HL-60/S4 treated with phorbol 12-myristate 13-acetate at 8.2 ng/mL for 4 days and 3 days (cell line): ENCODE measurements around the gene TUBD1.
"Not testable (repeated sequence)": the region's sequence is repeated elsewhere in the genome, so short reads cannot be mapped to it uniquely, and the experiment has no call there.

Experiments used
- in situ Hi-C: fragments of 300-500 bp; cut with MboI; formaldehyde crosslinking; loops from 2 replicates; pipeline ENCODE4 v1.15.0; 2022; ENCODE audit warnings: low sequenced_read_pairs

Gene TUBD1

DNA sequence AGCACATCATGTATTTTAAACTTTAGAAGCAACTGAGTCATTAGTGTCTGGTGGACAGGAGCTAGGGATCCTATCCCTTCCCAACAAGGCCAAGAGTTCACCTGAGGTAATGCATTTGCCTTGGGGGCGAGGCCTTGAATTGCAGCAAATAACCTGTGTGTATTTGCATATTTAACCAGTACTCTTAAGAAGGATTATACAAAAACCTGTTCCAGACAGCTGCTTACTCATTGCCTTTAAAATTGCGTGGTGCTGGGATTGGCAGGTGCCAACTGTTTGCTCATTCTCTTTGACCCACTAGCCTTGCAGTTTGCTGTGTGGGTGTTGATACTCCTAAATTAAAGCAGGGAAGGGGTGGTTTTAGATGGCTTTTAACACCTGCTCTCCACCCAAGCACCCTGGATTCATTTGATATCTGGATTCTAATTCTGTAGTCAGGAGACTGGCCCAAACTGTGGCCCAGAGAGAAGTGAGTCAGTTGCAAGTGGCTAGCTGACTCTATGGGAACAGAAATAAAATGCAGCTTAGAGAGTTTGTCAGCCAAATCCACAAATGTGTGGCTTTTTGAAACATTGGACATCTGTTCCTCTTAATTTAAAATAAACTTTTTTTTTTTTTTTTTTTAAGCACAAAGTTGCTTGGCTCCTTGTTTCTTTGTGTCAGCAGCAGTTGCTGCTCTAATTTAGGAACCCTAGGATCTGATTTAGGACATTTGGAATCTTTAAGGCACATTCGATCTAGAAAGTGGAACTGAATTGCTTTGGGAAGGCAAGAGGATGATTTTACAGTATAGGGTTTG is 46.9 kb downstream of the TUBD1 start:
- in situ Hi-C loops = no loop called here

DNA sequence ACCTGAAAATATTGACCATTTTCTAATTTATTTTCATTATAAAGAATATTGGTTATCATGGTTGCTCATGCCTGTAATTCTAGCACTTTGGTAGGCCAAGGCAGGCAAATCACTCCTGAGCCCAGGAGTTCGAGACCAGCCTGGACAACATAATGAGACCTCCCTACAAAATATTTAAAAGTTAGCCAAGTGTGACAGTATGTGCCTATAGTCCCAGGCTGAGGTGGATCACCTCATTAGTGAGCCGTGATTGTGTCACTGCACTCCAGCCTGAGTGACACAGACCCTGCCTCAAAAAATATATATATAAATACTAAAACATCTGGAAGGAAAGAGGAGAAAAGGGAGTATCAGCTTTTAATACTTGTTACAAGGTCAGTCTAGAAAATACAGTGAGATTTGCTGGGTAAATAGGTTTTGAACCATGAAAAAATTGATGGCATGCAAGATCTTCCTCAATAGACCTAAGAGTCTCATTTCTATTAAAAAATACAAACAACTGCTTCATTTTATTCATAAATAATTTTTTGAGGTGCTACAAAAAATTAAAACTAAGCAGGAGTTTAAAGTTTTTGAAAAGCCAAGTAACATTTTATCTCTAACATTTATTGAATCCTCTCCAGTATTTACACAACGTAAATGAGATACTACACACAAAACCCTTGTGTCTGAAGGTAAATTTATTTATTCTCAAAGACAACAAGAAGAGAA is 47.7 kb downstream of the TUBD1 start:
- in situ Hi-C loops = no loop called here

DNA sequence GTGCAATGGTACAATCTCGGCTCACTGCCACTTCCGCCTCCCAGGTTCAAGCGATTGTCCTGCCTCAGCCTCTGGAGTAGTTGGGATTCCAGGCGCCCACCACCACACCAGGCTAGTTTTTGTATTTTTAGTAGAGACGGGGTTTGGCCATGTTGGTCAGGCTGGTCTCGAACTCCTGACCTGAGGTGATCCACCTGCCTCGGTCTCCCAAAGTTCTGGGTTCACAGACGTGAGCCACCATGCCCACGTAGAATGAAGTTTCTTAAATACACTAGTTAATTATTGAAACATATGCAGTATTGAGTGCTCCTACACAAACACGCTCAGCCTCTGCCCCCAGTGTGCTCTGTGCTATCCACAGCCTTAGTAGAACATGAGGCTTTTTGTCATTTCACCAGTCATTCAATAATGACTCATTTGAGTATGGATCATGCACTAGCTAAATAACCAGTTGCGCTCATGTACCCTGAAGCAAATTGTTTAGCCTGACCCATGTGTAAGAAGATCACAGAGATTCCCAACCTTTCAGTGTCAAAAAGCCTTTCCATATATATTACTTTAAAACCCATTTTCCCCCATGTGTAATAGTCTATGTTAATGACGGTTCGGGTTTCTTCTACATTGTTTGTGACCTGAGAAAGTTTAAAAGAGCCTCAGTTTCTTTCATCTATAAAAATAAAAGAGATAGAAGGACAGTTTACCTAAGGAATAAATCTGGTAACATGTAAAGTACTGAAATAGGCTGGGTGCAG is 49.7 kb downstream of the TUBD1 start:
- in situ Hi-C loops = no loop called here

- in situ Hi-C loops = not testable (repeated sequence)
Observed at GRCh38 chr17:59841882-59842263, 50.9 kb downstream of the TUBD1 start.

DNA sequence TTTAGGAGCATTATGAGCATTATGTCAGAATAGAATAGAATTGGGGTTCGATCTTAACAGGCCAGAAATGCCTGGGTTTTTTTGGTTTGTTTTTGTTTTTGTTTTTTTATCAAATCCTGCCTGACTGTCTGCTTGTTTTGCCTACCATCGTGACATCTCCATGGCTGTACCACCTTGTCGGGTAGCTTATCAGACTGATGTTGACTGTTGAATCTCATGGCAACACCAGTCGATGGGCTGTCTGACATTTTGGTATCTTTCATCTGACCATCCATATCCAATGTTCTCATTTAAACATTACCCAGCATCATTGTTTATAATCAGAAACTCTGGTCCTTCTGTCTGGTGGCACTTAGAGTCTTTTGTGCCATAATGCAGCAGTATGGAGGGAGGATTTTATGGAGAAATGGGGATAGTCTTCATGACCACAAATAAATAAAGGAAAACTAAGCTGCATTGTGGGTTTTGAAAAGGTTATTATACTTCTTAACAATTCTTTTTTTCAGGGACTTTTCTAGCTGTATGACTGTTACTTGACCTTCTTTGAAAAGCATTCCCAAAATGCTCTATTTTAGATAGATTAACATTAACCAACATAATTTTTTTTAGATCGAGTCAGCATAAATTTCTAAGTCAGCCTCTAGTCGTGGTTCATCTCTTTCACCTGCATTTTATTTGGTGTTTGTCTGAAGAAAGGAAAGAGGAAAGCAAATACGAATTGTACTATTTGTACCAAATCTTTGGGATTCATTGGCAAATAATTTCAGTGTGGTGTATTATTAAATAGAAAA is 51.5 kb downstream of the TUBD1 start:
- in situ Hi-C loops = not testable (repeated sequence)

DNA sequence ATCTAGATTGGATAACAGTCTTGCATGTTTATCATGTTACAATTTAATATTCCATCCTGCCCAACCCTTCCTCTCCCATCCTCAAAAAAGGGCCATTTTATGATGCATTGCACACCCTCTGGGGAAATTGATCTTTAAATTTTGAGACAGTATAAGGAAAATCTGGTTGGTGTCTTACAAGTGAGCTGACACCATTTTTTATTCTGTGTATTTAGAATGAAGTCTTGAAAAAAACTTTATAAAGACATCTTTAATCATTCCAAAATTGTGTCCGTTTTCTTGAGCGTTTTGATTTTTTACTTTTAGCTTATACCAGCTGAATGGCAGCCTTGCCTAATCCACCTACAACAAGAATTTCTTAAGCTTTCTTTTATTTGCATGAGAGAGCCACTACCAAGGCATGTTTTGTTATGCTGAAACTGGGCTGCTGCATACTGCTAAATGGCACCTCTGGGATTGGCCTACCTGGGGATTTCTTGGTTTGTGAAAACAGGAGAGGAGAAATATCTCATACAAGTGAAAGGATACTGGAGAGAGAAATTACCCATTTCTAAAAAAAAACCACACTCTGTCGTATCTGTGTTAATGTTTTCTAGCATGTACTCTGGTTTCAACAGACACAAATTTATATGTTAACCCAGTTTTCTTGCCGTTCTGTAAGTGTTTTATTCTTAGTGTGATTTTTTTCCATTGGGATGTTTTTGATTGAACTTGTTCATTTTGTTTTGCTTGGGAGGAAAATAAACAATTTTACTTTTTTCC is 52.2 kb downstream of the TUBD1 start:
- in situ Hi-C loops = no loop called here

DNA sequence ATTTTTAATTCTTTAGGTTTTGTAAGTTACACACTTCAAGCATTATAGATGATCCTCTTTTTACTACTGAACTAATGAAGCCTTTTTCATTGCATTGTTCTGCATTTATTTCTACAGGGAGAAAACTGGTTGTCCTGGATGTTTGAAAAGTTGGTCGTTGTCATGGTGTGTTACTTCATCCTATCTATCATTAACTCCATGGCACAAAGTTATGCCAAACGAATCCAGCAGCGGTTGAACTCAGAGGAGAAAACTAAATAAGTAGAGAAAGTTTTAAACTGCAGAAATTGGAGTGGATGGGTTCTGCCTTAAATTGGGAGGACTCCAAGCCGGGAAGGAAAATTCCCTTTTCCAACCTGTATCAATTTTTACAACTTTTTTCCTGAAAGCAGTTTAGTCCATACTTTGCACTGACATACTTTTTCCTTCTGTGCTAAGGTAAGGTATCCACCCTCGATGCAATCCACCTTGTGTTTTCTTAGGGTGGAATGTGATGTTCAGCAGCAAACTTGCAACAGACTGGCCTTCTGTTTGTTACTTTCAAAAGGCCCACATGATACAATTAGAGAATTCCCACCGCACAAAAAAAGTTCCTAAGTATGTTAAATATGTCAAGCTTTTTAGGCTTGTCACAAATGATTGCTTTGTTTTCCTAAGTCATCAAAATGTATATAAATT is 53.0 kb downstream of the TUBD1 start:
- in situ Hi-C loops = no loop called here

DNA sequence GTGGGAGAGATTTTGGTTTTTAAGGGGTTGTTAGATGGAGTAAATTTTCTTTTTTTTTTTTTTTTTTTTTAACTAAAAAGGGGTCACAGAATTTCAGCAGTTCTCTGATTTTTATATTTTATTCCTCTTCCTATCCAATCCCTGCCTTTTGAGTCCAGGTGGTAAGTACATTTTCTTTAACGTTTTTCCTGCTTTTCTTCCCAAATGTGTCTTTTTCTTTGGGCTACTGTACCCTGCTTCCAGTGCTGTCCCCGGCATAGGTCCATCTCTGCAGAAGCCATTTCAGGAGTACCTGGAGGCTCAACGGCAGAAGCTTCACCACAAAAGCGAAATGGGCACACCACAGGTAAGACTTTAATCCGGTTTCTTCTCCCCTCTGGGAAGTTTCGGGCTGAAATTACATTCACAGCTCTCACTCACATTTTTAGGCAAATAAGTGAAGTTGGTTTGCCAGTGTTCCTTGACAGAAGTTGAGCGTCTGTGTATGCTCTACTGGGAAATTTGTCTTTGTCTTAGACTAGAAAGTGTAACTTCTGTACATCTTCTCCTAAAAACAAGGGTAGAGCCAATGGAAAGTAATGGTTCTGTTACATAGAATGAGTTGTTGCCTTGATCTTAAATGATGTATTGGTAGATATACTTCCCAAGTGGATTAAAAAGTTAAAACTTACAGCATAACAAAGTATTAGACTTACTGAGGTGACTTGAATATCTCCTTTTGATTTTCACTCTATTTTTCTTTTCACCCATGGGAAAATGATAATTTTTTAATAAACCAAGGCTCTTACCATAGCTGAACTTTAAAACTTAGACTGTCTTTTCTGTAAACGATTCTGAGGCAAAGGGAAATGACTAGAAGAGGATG is 54.5 kb downstream of the TUBD1 start:
- in situ Hi-C loops = no loop called here

DNA sequence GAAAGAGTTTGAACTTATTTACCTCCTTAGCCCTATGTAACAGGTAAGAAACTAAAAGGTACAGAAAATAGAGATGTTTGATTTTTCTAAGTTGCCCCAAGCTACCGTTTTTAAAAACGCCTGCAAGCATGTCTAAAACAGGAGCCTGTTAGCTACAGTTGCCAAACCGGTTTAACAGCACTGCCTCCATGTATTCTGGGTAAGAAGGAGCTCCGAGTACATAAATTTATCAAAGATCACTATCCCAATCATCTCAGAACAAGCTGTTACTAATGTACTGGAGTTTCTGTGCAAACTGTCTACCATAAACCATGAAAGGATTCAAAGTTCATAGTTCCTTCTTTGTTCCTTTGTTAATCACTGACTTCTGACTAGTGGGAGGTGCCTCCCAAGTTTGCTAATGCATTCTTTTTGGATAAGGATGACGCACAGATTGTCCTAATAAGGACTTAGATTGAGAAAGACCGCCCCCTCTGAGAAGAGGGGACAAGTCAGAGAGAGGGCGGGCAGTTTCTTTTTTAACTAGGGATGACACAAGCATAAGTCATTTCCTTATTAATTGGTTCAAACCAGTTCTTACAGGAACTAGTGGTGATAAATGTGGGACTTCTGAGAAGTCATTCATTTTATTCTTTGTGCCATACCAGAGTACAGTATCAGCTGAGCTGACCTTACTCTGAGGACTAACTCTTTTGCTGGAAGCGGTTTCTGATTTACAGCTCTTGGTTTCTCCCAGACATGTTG is 55.3 kb downstream of the TUBD1 start:
- in situ Hi-C loops = no loop called here

GRCh38 chr17:59832883-59833379 is 59.8 kb downstream of the TUBD1 start:
- in situ Hi-C loops = no loop called here

DNA sequence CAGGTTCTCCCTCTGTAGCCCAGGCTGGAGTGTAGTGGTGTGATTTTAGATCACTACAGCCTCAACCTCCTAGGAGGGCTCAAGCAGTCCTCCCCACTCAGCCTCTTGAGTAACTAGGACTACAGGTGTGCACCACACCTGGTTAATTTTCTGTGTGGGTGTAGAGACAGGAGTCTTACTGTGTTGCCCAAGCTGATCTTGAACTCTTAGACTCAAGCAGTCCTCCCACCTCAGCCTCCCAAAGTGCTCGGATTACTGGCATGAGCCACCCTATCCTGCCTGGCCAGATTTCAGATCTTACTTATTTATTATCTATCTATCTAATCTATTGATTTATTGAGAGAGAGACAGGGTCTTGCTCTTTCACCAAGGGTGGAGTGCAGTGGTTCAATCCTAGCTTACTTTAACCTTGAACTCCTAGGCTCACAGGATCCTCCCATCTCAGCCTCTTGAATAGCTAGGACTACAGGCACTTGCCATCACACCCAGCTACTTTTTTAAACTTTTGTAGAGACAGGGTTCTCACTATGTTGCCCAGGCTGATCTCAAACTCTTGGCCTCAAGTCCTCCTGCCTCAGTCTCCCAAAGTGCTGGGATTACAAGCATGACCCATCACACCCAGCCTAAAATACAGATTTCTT is 61.8 kb downstream of the TUBD1 start:
- in situ Hi-C loops = no loop called here

GRCh38 chr17:59830007-59830630 is 62.6 kb downstream of the TUBD1 start:
- in situ Hi-C loops = no loop called here

- in situ Hi-C loops = no loop called here
Observed at GRCh38 chr17:59829217-59830006, 63.3 kb downstream of the TUBD1 start.

- in situ Hi-C loops = not testable (repeated sequence)
Observed at GRCh38 chr17:59828819-59829216, 63.9 kb downstream of the TUBD1 start.

GRCh38 chr17:59828478-59828760 is 64.3 kb downstream of the TUBD1 start:
- in situ Hi-C loops = no loop called here

DNA sequence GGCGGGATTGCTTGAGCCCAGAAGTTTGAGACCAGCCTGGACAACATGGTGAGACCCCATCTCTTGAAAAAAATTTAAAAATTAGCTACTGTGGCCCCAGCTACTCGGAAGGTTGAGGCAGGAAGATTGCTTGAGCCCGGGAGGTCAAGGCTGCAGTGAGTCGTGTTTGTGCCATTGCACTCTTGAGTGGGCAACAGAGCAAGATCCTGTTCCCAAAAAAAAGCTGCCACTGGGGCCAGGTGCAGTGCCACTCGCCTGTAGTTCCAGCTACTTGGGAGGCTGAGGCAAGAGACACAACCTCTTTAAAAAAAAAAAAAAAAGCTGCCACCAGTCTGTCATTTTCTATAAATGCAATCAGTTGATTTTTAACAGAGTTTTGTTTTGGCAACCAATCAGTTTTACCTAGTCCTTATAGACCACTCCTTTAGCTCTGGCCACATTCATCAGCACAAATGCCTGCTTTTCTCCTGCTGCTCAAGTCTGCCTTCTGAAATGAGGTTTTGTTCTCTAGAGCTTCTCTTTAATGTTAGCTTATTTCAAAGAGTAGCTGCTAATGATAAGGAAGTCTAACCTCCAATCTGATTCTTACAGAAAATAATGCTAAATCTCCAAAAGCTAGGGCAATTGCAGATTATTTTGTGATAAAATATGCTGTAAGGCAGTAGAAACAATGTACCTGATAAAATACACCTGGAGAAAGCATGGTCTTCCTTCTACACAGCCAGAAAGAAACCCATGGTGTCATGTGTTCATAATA is 64.8 kb downstream of the TUBD1 start:
- in situ Hi-C loops = no loop called here
